GM12878 (cell line): ENCODE data around the gene RAP1A. TPM values are rescaled to one million over a fixed set of nuclear protein-coding genes. Genes with fewer than 3 reads are reported as not detected.

Experiments used
- ATAC-seq: fragments of 200-7000 bp; cut with Tn5 transposase; 3 replicates; pipeline ENCODE4 v1.9.1; 2020; ENCODE audit warnings: mild to moderate bottlenecking, moderate library complexity
- BruUV-seq: library from RNA; stranded (reverse); fragments of 400-500 nt; replicated peaks from 2 replicates; lab custom pipeline; 2021; lab: Mats Ljungman, UMichigan
- CTCF ChIA-PET: fragments of 300-600 bp; sonication (Branson Sonifier 250); formaldehyde crosslinking; extraction: SDS; loops from one replicate; lab custom pipeline; 2021; ENCODE audit warnings: inconsistent platforms; lab: Yijun Ruan, JAX
- POLR2A ChIA-PET: fragments of 350-600 bp; formaldehyde crosslinking; extraction: SDS; loops from one replicate; lab custom pipeline; 2021; ENCODE audit warnings: inconsistent platforms; lab: Charles Lee
- RAD21 ChIA-PET: fragments of 300-600 bp; sonication (Branson Sonifier 250); formaldehyde crosslinking; loops from one replicate; lab custom pipeline; 2023; ENCODE audit warnings: antibody characterized with exemption; ENCODE audit not compliant: unreplicated experiment; lab: Charles Lee
- SMC1A ChIA-PET: fragments of 300-600 bp; sonication (Branson Sonifier 250); formaldehyde crosslinking; loops from one replicate; lab custom pipeline; 2023; ENCODE audit not compliant: unreplicated experiment, uncharacterized antibody; lab: Charles Lee
- DNase-seq: peaks from one replicate; pipeline ENCODE4 v3.0.0-alpha.2; 2011; ENCODE audit warnings: low read depth, low spot score
- FAIRE-seq: peaks from 3 replicates; lab custom pipeline; 2011; peaks lifted over from hg19 to GRCh38; lab: Jason Lieb, UNC
- H2AFZ ChIP-seq: 2 replicates; pipeline ENCODE4 v1.6.0; 2011; ENCODE audit warnings: low read depth, low read length, control low read depth; ENCODE audit not compliant: control insufficient read depth
- H3K27ac ChIP-seq: 2 replicates; pipeline ENCODE4 v1.5.1; 2011; ENCODE audit warnings: control low read depth; ENCODE audit not compliant: control insufficient read depth, insufficient read depth
- H3K27me3 ChIP-seq, 2 experiments: replicated peaks in 1 of 2; 2 replicates each; pipeline versions ENCODE4 v1.6.0 to v1.6.1; 2011; ENCODE audit warnings: low read length in 1 of 2; ENCODE audit not compliant: control insufficient read depth in 2 of 2, insufficient read depth in 2 of 2
- H3K36me3 ChIP-seq, 2 experiments: 2 replicates each; pipeline ENCODE4 v1.5.1; 2011; ENCODE audit warnings: low read length in 1 of 2; ENCODE audit not compliant: control insufficient read depth in 2 of 2, insufficient read depth in 2 of 2
- H3K4me1 ChIP-seq: 2 replicates; pipeline ENCODE4 v1.6.1; 2011; ENCODE audit warnings: mild to moderate bottlenecking, low read length, moderate library complexity, mixed read lengths; ENCODE audit not compliant: control insufficient read depth, insufficient read depth
- H3K4me2 ChIP-seq: 2 replicates; pipeline ENCODE4 v1.6.0; 2011; ENCODE audit warnings: control low read depth; ENCODE audit not compliant: control insufficient read depth, insufficient read depth
- H3K4me3 ChIP-seq: fragments of 200-600 bp; sonication (generic); 2 replicates; pipeline ENCODE4 v1.5.1; 2016
- H3K79me2 ChIP-seq: 2 replicates; pipeline ENCODE4 v1.6.0; 2011; ENCODE audit warnings: low read length; ENCODE audit not compliant: control insufficient read depth, insufficient read depth
- H3K9ac ChIP-seq: 2 replicates; pipeline ENCODE4 v1.8.0; 2011; ENCODE audit warnings: low read length, control low read depth, mixed read lengths; ENCODE audit not compliant: control insufficient read depth, insufficient read depth
- H3K9me3 ChIP-seq: replicated peaks from 3 replicates; pipeline ENCODE4 v1.5.1; 2011; ENCODE audit warnings: mild to moderate bottlenecking, low read length; ENCODE audit not compliant: control insufficient read depth, insufficient read depth
- H4K20me1 ChIP-seq: 2 replicates; pipeline ENCODE4 v1.6.0; 2011; ENCODE audit not compliant: control insufficient read depth, insufficient read depth
- GATAD2B ChIP-seq: fragments of 450-650 bp; conservative IDR thresholded peaks from 2 replicates; pipeline ENCODE4 v1.6.1; 2017; ENCODE audit warnings: low read depth, mild to moderate bottlenecking, moderate library complexity
- WGBS: methylation state at CpG from one replicate; pipeline ENCODE4 v1.1.6; 2016; ENCODE audit warnings: low lambda C conversion rate; ENCODE audit not compliant: insufficient replicate concordance, insufficient coverage; ENCODE audit errors: missing lambda C conversion rate; 5-methylcytosine and 5-hydroxymethylcytosine counted together
- in situ Hi-C: fragments of 300-500 bp; cut with MboI; formaldehyde crosslinking; loops from 9 replicates; pipeline ENCODE4 v1.14.3; 2018; ENCODE audit warnings: mixed read lengths
- intact Hi-C: fragments of 100-400 bp; cut with micrococcal nuclease; formaldehyde crosslinking; loops from one replicate; pipeline ENCODE4 v1.14.2; 2022; ENCODE audit not compliant: unreplicated experiment
- polyA plus RNA-seq, 11 experiments: library from polyadenylated mRNA; depleted of rRNA in 4 of 11; unstranded in 6 of 11; stranded (reverse) in 5 of 11; fragments of >200 nt; fragmentation: Nextera tagmentation in 4 of 11; fragmentation: Illumina TruSeq in 1 of 11; extraction: Ambion mirVana in 4 of 11; extraction: Trizol in 1 of 11; gene quantifications; 1 replicate in 1 of 11; 2 replicates in 10 of 11; pipeline versions ENCODE4 v1.2.1 to v1.2.3, GENCODE V29; 2011 to 2016; ENCODE audit warnings: inconsistent platforms in 2 of 11, missing spikeins in 2 of 11, low read depth in 1 of 11
- total RNA-seq, 4 experiments: library from RNA; depleted of rRNA in 3 of 4; stranded (reverse); fragments of >200 nt in 3 of 4; fragmentation: Illumina TruSeq in 1 of 4; extraction: Trizol in 1 of 4; gene quantifications; 2 replicates each; pipeline versions ENCODE4 v1.2.1 to v1.2.3, GENCODE V29; 2013 to 2021
- TF ChIP-seq, protein P1 (sequence below): IDR thresholded peaks from 2 replicates; pipeline ENCODE4 v1.6.1; 2012; ENCODE audit warnings: low read length, inconsistent platforms

RAP1A gene
- total and polyA plus RNA-seq, 10 of the 15 experiments (the other 5 are each of a cell fraction or from before 2014, with no cell fraction given) = 38.4 to 213 (median 86.0) TPM

DNA sequence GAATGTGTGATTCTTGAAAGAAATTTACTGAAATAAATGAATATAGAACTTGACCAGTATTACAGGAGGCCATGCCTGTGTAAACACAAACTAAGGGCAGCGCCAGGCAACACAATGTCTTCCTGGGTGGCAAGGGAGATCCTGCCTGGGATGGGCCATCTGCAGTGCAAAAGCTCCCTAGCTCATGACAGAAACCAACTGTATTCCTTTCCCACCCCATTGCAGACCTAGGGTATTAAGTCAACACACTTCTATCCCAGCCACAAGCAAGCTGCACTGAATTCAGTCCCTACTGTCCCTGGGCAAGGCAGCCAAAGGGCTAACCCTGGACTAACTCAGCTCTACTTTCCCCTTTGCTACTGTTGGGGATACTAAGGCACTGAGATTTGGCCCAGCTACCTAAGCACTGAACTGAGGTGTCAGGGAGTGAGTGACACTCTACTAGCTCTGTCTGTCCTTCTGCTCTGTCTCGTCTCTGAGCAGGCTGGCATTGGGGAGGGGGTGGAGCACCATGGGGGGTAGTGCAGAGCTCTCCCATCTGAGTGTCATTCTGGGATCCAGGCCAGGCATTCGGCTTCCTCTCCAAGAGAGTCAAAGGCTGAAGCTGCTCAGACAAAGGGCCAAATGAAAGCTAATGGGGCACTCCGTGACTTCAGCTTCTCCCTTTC is 117.1 kb downstream of the RAP1A start:
- Histone ChIP-seq H3K9me3 (no peaks in the 10 kb centered on the region), H3K27me3 (peaks cover 0 to 6% of the 10 kb centered on the region in 2 experiments; a peak in 2 of 4 replicates), H2AFZ (no peak overlapping the region)
- BruUV-seq = no TSS peak
- RAD21 ChIA-PET = interaction anchor here (1.3 to 3.9 kb wide), 4 partner anchors 18 to 255 kb away, joined by 3 to 26 read pairs (median 14); no protein-coding TSS in a partner anchor
- SMC1A ChIA-PET = interaction anchor here (0.9 to 4.8 kb wide), 8 partner anchors 9 to 288 kb away, joined by 3 to 31 read pairs (median 4); no protein-coding TSS in a partner anchor
- CTCF ChIA-PET = interaction anchor here (0.6 to 12.7 kb wide), 8 partner anchors 9 to 255 kb away, joined by 3 to 135 read pairs (median 13); no protein-coding TSS in a partner anchor
- no peak for DNase-seq
- TF ChIP-seq GATAD2B = no peak
- TF ChIP-seq, all 136 proteins: peak for 0
- no peak overlapping the region for H3K9ac ChIP-seq
- no peaks in the 10 kb centered on the region for H3K79me2 ChIP-seq
- ATAC-seq = no peak
- no peak overlapping the region for H3K4me2 ChIP-seq
- in situ Hi-C loops (no loop called here), intact Hi-C loops (no loop called here)
- peaks cover 11% of the 10 kb centered on the region for H3K4me1 ChIP-seq
- FAIRE-seq = no peak
- no peaks in the 10 kb centered on the region for H4K20me1 ChIP-seq
- POLR2A ChIA-PET = interaction anchor here (0.6 to 1.2 kb wide), 3 partner anchors 14 to 143 kb away, joined by 3 to 4 read pairs (median 3); no protein-coding TSS in a partner anchor
- H3K27ac ChIP-seq = no peak overlapping the region
- H3K36me3 ChIP-seq = no peaks in the 10 kb centered on the region
- H3K4me3 ChIP-seq = no peak overlapping the region
- WGBS = 86% methylated on average over 4 of the region's 4 CpGs

DNA sequence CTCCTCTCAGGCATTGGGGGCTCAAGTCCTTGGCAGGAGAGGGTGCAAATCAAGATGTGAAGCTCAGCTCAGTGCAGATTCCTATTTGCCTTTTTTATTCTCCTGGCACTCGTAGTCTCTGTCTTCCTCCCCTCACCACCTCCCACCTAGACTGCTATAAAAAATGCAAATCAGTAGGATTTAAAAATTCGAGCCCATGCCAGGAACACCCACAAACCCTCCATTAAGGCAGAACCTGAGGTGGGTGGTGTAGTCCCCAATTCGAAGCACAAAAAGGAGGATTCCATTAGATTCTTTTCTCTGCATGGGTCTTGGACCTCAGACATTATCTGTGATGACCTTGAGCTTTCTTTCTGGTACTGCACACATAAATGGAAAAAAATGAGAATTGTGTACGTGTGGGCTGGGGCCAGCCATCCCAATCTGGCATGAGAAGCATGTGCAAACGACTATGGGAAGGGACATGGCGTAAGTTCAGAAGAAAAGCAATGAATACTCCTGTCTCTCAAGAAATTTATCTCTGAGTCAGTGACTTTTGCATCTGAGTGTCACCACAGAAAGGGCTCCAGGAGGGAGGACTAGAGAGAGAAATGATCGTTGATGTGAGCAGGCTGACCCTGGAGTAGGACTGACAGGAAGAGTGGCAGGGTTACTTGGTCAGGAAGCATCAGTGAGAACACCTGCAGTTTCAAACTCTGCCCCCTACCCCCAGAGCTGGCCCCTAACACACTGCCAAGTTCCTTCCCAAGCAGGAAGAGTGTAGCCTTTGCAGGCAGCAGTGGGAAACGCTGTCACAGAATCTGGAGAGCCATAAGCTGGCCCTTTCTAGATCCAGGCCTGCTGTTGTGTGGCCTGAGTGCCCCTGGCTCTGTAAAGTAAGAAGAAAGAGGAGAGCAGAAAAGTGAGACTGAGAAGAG is 117.9 kb downstream of the RAP1A start:
- POLR2A ChIA-PET = interaction anchor here (0.6 to 2.2 kb wide), 8 partner anchors 14 to 229 kb away, joined by 3 to 6 read pairs (median 3); partner anchors contain the start of gene RAP1A
- SMC1A ChIA-PET = interaction anchor here (1.1 to 4.8 kb wide), 13 partner anchors 10 to 289 kb away, joined by 3 to 31 read pairs (median 5); no protein-coding TSS in a partner anchor
- RAD21 ChIA-PET = interaction anchor here (0.7 to 3.9 kb wide), 13 partner anchors 10 to 256 kb away, joined by 3 to 26 read pairs (median 4); no protein-coding TSS in a partner anchor
- 63% methylated on average over 8 of the region's 8 CpGs for WGBS
- Histone ChIP-seq H4K20me1 (no peaks in the 10 kb centered on the region), H3K4me2 (peak overlapping the region; percentile 100), H3K36me3 (no peaks in the 10 kb centered on the region), H3K27ac (no peak overlapping the region), H2AFZ (no peak overlapping the region; the same call in 1 of the 2 replicates), H3K79me2 (no peaks in the 10 kb centered on the region), H3K4me1 (peaks cover 11% of the 10 kb centered on the region), H3K27me3 (peaks cover 0 to 6% of the 10 kb centered on the region in 2 experiments; a peak in 2 of 4 replicates), H3K4me3 (peak overlapping the region; percentile 86), H3K9me3 (no peaks in the 10 kb centered on the region), H3K9ac (no peak overlapping the region)
- no peak for ATAC-seq
- TF ChIP-seq, protein P1, sequence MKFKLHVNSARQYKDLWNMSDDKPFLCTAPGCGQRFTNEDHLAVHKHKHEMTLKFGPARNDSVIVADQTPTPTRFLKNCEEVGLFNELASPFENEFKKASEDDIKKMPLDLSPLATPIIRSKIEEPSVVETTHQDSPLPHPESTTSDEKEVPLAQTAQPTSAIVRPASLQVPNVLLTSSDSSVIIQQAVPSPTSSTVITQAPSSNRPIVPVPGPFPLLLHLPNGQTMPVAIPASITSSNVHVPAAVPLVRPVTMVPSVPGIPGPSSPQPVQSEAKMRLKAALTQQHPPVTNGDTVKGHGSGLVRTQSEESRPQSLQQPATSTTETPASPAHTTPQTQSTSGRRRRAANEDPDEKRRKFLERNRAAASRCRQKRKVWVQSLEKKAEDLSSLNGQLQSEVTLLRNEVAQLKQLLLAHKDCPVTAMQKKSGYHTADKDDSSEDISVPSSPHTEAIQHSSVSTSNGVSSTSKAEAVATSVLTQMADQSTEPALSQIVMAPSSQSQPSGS = no peak
- FAIRE-seq = peak; percentile 64
- CTCF ChIA-PET = interaction anchor here (0.8 to 12.7 kb wide), 11 partner anchors 8 to 255 kb away, joined by 3 to 135 read pairs (median 6); no protein-coding TSS in a partner anchor
- intact Hi-C loops = no loop called here
- BruUV-seq = no TSS peak
- in situ Hi-C loops = no loop called here
- no peak for DNase-seq
